Stimulated activated CD8-positive, alpha-beta memory T cell treated with anti-CD3 and anti-CD28 coated beads, Interleukin-15, amount 100 ng/mL, for 4 hours (primary cell): Measurements from ENCODE around the gene TFAP2E.

Source experiments
- DNase-seq, 2 donors: peaks; one replicate each; pipeline ENCODE4 v3.0.0-alpha.2; 2020; ENCODE audit warnings: low read depth in 2 of 2

TFAP2E gene

GRCh38 chr1:35644204-35644603, 71.1 kb downstream of the TFAP2E start:
- DNase-seq, result no peak
